ENCODE results near the gene SLX4IP.

SLX4IP gene

GRCh38 chr20:10429443-10429981 is 5.6 kb upstream of the SLX4IP start:
- no peak for DNase-seq

GRCh38 chr20:10430000-10430466 is 5.1 kb upstream of the SLX4IP start:
- DNase-seq = peak; percentile 67

- no peak for DNase-seq
Observed at GRCh38 chr20:10430704-10431103, 4.4 kb upstream of the SLX4IP start.

GRCh38 chr20:10432079-10432478 is 3.0 kb upstream of the SLX4IP start:
- DNase-seq = no peak

DNA sequence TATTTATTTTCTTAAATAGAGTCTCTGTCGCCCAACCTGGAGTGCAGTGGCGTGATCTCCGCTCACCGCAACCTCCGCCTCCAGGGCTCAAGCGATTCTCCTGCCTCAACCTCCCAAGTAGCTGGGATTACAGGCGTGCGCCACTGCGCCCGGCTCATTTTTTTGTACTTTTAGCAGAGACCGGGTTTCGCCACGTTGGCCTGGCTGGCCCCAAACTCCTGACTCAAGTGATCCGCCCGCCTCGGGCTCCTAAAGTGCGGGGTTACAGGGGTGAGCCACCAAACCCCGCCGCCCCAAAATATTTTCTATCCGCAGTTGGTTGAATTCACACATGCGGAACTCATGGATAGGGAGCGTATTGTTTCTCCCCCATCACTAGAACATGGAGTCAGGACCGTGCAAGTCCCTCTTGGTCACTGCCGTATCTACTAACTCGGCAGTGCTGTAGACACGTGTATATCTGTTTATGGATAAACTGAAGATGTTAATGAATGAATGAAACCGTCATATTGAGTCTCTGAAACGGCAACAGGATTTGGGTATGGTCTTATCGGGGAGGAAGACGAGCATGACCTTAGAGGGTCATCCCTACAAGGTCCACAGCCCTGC is 2.0 kb upstream of the SLX4IP start:
- DNase-seq = no peak

DNA sequence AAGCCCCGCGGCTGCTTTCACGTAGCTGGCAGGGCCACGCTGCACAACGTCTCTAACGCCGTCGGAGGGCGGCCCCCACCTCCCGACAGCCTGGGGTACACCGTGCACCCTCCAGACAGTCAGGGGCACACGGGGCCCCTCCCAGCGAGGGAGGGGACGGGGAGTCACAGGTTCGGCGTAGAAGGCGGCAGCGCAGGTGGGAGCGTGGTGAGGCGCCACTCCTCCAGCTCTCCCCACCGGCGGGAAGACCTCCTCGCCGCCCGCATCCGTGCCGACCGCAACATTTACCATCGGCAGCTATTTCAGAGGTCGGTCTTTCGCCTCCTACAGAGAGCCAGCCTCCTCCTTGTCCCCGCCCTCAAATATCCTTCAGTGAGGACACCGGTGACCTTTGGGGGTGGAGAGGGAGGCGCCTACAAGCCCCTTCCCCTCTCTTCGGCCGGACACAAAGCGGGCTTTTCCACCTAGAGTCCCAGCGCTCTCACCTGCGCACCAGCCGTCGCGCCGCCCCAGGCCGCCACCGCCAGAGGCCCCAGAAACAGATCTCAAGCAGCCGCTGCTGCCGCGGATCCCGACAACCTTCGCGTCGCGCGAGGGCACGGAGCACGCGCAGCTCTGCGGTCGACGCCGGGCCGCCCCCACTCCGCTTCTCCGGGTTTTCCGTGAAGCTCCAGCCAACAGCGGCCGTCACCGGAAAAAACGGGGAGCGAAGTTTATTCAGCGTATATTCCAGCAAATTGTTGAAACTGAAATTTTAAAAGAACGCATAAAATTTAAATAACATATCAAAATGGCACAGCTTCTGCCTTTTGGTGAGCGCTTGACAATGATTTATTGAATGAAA is 1.3 kb upstream of the SLX4IP start, which contains the start of gene MKKS:
Gene MKKS, minus strand, starts transcription at position 600 of the 844 bp plus-strand sequence. CDS start 20,708 bp downstream, outside the sequence.
- peak; percentile 90 for DNase-seq

- peak; percentile 86 for DNase-seq
Observed at GRCh38 chr20:10434467-10434831, 656 bp upstream of the SLX4IP start.

DNA sequence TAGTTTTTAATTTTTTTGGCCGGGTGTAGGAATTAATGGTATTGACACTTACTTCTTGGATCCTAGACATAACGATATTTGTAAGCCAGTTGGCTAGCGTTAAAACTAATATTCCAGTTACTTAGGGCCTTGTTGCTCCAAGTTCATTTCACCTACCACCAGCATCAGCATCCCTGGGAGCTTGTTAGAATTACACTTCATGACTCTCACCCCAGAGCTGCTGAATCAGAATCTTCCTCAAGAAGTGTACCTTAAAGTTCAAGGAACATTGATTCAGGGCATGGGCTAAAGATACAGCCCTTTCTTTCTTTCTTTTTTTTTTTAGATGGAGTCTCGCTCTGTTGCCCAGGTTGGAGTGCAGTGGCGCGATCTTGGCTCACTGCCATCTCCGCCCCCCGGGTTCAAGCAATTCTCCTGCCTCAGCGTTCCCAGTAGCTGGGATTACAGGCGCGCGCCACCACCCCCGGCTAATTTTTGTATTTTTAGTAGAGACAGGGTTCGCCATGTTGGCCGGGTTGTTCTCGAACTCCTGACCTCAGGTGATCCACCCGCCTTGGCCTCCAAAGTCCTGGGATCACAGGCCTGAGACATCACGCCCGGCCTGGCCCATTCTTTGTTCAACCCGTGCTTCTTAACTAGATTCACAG is 1.1 kb downstream of the SLX4IP start:
- DNase-seq = no peak

- DNase-seq = peak; percentile 35
Observed at GRCh38 chr20:10438217-10438616, 3.1 kb downstream of the SLX4IP start.

DNA sequence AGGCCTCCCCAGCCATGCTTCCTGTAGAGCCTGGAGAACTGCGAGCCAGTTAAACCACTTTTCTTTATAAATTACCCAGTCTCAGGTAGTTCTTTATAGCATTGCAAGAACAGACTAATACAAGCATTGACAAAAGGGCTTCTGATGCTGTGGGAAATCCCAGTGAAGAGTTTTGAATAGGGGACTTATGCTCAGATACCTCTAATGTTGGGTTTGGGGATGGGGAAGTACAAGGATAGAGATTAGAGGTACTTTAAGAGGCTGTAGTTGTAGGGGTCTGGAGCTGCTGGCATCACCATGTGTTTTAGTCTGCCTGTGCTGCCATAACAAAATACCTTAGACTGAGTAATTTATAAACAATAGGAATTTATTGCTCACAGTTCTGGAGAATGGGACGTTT is 8.8 kb downstream of the SLX4IP start:
- no peak for DNase-seq

DNA sequence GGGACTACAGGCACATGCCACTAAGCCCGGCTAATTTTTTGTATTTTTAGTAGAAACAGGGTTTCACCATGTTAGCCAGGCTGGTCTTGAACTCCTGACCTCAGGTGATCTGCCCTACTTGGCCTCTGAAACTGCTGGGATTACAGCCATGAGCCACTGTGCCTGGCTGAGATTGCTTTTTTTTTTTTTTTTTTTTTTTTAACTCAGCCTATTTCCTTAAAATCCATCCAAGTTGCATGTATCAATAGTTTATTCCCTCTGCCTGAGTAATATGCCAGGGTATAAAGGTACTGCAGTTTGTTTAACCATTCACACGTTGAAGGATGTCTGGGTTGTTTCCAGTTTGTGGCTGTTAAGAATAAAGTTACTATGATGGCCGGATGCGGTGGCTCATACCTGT is 10.7 kb downstream of the SLX4IP start:
- no peak for DNase-seq

DNA sequence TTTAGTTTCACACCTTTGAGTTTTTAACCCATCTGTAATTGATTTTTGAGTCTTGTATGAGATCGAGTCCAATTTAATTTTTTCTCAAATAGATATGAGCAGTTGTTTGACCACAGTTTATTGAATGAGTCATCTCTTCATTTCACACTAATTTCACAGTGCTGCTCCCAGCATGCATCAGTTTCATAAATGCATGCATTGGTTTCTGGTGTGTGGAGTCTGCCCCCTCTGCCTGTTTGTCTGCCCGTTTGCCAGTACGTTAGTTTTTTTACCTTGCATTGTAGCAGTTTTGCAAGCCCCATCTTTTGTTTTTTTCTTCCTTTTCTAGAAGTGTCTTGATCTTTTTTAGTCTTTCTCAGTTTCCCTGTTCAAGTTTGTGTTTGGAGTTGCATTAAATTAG is 11.9 kb downstream of the SLX4IP start:
- peak; percentile 92 for DNase-seq

DNA sequence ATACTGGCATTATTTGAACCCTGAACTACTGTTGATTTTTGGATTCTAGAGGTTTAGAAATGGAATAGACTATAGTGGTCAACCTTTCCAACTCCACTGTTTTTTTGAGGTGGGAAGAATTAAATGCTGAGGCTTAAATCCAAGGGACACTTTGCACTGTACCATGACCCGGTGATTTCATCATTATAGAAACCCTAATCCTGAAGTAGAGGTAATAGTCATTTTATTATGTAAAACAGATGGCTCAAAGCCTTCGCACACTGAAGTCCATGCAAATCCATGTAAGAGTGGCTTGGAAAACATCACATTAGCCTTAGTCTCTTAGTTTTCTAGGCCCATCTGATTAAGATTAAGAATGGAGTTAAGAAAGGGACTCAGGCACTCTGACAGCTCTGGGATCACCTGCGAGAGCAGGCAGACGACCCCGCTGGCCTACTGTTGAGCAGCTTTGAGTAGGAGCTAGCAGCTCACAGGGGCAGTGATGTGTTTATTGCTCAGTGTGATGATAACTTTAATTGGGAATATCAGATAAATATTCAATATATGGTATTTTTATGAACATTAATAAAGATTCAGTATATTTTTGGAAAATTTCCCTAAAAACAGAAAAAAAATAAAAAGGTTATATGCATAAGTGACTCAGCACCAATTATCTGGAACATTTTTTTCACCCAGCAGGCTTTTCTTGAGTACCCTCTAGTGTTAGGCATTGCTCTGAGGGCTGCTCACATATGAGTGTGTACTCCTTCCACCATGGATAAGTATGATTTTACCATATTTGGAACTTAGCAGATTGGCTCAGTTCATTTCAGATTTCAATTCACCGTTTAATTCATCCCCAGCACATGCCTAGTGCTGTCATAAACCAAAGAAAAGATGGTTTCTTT is 13.4 kb downstream of the SLX4IP start:
- DNase-seq = no peak

DNA sequence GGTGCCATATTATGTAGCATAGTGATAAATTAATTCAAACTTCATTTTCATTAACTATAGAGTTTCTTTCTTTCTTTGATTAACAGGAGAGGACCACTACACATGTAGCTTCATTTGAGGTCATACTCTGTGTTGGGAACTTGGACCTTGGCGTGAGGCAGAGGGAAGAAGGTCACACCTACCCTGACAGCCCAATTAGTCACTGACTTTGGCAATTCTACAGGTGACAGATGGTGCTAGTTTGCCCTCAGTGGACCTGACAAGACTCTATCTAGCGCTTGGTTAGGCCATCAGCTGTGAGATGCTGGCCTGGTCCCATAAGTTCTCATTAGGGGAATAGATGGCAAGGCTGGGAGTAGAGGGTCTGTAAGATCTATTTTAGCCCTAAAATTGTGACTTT is 14.2 kb downstream of the SLX4IP start:
- no peak for DNase-seq

DNA sequence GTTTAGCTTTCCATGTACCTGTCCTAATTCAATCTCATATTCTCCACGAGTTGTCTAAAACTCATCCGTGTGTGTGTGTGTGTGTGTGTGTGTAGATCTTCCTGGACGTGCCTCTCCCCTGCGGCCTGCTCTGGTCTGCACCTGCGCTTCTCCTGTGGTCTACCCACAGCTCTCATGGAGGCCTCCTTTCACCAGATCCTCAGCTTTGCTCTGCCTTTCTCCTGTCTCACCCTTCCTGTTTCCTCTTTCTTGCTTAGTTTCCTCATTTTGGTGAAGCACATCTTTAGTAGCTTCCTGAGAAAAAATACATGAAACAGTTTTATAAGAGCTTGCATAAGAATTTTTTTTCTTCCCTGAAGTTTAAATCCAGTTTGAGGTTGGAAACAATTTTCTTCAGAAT is 18.1 kb downstream of the SLX4IP start:
- DNase-seq = peak; percentile 66

DNA sequence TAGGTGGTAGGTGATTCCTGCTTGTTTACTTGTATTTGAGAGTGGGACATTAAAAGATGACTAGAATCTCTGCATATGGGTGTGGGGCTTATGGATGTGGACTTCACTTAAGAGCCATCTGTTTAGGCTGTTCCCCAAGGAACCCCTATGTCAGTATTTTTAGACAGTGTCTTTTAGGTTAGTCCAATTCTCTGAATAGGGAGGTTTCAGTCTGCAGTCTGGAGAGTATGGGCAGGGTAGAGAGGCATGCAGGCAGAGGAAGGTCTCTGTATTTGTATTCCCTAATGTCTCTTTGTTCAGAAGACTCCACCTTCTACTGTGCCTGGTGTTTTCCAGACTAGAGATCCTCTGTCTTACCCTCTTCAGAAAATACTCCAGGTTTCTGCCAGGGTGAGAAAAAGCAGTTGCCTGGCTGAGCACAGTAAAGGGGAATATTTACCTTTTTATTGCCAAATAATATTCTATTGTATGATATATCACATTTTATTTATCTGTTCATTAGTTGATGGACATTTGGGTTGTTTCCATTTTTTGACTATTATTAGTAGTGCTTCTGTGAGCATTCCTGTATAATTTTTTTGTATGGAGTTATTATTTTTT is 19.1 kb downstream of the SLX4IP start:
- no peak for DNase-seq

DNA sequence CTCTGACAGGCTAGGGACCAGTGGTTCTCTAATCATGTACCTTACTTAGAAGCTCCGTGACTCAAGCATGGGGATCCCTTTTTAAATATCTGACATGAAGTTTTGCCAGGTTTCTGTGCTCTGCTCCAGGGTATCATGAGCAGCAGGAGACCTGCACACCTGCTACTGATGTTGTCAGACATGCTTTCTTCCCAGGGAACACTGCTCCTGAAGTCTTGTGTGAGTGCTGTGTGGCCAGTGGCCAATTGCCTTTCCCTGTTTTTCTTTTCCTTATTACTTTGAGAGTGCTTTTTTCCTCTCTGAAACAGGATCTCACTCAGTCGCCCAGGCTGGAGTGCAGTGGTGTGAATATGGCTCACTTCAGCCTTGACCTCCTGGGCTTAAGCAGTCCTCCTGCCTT is 26.4 kb downstream of the SLX4IP start:
- DNase-seq = no peak

GRCh38 chr20:10462516-10462915 is 27.4 kb downstream of the SLX4IP start:
- no peak for DNase-seq

DNA sequence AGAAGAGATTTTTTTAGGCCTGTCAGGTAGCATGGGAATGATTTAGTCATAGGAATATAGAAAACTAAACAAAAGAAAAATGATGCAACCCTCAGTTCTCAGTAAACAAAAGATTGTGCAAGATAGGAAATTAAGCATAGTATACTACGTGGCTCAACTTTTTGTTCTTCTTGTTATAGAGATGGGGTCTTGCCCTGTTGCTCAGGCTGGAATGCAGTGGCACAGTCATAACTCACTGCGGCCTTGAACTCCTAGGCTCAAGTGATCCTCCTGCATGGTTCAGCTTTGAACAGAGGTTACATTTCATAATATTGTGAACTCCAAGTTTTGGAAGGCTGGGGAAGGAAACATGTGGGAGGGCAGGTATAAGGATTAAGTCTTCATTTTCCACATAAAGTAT is 28.5 kb downstream of the SLX4IP start:
- no peak for DNase-seq

DNA sequence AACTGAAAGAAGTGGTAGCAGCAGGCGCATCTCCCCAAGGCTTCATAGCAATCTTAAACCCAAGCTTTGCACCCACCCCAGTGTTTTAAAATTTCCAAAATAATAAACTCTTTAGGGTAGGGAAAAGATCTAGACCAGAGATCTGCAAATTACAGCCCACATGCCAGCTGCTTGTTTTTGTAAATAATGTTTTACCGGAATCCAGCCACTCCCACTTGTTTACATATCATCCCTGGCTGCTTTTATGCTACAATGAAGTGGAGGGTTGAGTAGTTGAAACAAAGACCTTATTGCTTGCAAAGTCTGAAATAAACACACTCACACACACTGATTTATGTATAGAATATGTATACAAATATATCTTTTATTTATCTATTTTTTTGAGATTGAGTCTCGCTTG is 30.0 kb downstream of the SLX4IP start:
- no peak for DNase-seq

DNA sequence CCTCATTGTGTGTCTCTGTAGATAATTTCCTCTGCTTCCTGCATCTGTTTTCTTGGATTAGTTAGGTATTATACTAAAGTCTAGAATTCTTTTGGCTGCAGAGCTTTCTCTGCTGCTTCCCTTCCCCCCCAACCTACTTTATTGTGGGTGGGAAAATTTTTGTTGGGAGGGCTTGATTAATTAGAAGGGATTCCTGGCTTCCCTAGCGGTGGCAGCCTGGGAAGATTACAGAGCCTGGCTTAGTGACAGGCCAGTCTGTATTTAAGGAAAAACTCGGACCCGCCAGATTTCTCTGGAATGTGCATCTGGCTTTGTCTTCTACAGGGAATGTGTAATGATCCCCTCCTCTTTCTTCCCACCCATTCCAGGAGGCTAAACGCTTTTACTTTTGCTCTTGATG is 31.2 kb downstream of the SLX4IP start:
- DNase-seq = no peak

- no peak for DNase-seq
Observed at GRCh38 chr20:10466855-10467254, 31.8 kb downstream of the SLX4IP start.

All from activated CD4-positive, alpha-beta T cell treated with anti-CD3 and anti-CD28 coated beads, Interleukin-10, Interleukin-2, amounts not matched to agents 100 ng/mL and 50 ng/mL, durations not matched to agents 16 hours and 8 hours (primary cell).